Fibroblast of pulmonary artery (primary cell): Measurements from ENCODE around the gene SSX2B.
"Not testable (repeated sequence)": the region's sequence is repeated elsewhere in the genome, so short reads cannot be mapped to it uniquely, and the experiment has no call there.

Experiments used
- DNase-seq: peaks from one replicate; pipeline ENCODE4 v3.0.0-alpha.2; 2010; ENCODE audit warnings: low read depth
- H3K4me3 ChIP-seq: replicated peaks from 2 replicates; pipeline ENCODE4 v1.5.1; 2011; ENCODE audit warnings: low read depth, mild to moderate bottlenecking, control low read depth, low read length, moderate library complexity

SSX2B gene

GRCh38 chrX:52750952-52751351, at the start of gene SSX2B:
Gene SSX2B (plus strand): TSS chrX:52751252. CDS start chrX:52752681, 1,429 bp downstream.
- DNase-seq, H3K4me3 ChIP-seq: not testable (repeated sequence)

GRCh38 chrX:52707078-52707477, 44.0 kb upstream of the SSX2B start, which contains the start of gene SSX2:
Gene SSX2 (minus strand): TSS chrX:52707178. CDS start chrX:52705749, 1,429 bp downstream.
- H3K4me3 ChIP-seq, DNase-seq: not testable (repeated sequence)

GRCh38 chrX:52765983-52766382, 14.9 kb downstream of the SSX2B start:
- H3K4me3 ChIP-seq, DNase-seq: not testable (repeated sequence)

- not testable (repeated sequence) for H3K4me3 ChIP-seq, DNase-seq
Observed at GRCh38 chrX:52773504-52773903, 22.5 kb downstream of the SSX2B start.

GRCh38 chrX:52797327-52797726, 46.3 kb downstream of the SSX2B start, which contains the start of gene SPANXN5:
Gene SPANXN5 (minus strand): TSS chrX:52797427. CDS start chrX:52797348, 79 bp downstream.
- DNase-seq, H3K4me3 ChIP-seq: not testable (repeated sequence)

- not testable (repeated sequence) for H3K4me3 ChIP-seq, DNase-seq
Observed at GRCh38 chrX:52804876-52805275, 53.8 kb downstream of the SSX2B start.
